Fibroblast of upper back skin (primary cell): Measurements from ENCODE around the gene ATP6V1F.
"Not testable (repeated sequence)": the region's sequence is repeated elsewhere in the genome, so short reads cannot be mapped to it uniquely, and the experiment has no call there.

Experiments used
- DNase-seq: peaks from one replicate; pipeline ENCODE4 v3.0.0-alpha.2; 2013

Gene ATP6V1F

GRCh38 chr7:128903621-128904361 lies 41.1 kb downstream of the ATP6V1F start:
- no peak for DNase-seq

GRCh38 chr7:128904381-128905197 lies 41.9 kb downstream of the ATP6V1F start:
- DNase-seq = peak; percentile 44

GRCh38 chr7:128906001-128906765 lies 43.5 kb downstream of the ATP6V1F start:
- DNase-seq = no peak

DNA sequence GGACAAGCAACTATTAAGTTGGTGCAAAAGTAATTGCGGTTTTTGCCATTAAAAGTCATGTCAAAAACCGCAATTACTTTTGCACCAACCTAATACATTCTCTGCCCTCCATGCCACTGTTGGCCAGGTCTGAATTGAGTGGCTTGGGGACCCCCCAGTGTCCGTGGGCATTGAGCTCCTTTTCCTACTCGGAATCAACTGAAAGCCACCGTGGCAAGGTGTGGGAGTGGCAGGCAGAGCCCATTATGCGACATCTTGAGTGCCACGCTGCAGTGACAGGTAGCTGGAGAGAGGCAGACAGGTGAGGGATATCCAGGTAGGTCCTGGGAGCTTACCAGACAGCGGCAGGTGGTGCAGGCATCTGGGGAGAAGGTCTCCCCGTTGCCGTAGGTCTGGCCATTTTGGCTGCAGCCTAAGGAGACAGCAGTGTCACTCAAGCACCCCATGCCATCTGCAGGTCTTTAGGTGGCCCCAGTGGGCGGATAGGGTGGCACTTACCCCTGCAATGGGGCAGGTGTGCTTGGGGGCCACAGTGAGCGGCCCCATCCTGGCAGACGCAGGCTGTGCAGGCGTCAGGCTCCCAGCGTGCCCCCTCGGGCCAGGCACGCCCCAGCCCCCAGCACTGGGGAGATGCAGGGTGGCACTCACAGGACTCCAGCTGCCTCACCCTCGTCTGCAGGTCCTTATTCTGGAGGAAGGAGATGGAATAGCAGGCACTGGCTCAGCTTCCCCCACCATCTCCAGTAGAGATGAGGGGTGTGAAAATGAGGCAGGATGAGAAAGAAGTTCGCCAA lies 44.3 kb downstream of the ATP6V1F start:
- DNase-seq = no peak

DNA sequence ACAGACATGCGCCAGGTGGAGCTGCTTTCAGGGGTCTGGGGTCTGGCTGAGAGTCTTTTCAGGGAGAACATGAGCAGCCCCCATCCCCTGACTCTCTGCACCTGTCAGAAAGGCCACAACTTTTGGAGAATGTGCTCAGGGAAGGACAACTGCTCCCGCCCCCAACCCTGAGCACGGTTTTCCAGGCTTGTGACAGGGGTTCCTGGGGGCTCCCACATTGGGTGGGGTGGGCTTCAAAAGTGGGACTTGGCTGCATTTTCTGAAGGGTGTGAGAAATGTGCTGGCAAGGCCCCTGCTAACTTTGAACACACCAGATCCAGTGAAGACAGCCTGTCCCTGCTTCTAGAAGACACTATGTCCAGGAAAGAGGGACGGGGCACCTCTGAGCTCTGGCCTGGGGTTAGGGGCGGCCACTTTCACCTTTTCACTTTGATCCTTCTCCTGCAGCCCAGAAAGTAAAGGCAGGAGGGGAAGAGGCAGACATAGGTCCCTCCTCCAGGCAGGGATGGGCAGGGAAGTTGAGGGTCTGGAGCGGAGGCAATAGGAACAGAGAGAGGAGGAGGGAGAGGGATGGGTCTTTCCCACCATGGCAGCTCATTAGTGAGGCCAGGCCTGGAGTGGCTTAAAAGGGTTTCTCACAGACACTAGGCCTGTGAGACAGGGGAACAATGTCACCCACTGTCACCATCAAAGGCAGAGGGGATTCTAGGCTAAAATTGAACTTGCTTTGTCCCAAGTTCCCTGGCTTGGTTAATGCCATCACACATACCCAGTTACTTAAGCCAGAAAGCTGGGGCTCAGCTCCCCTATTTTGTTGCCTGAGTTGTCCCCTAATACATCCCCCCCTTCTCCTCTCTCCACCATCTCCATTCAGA lies 46.3 kb downstream of the ATP6V1F start:
- no peak for DNase-seq

DNA sequence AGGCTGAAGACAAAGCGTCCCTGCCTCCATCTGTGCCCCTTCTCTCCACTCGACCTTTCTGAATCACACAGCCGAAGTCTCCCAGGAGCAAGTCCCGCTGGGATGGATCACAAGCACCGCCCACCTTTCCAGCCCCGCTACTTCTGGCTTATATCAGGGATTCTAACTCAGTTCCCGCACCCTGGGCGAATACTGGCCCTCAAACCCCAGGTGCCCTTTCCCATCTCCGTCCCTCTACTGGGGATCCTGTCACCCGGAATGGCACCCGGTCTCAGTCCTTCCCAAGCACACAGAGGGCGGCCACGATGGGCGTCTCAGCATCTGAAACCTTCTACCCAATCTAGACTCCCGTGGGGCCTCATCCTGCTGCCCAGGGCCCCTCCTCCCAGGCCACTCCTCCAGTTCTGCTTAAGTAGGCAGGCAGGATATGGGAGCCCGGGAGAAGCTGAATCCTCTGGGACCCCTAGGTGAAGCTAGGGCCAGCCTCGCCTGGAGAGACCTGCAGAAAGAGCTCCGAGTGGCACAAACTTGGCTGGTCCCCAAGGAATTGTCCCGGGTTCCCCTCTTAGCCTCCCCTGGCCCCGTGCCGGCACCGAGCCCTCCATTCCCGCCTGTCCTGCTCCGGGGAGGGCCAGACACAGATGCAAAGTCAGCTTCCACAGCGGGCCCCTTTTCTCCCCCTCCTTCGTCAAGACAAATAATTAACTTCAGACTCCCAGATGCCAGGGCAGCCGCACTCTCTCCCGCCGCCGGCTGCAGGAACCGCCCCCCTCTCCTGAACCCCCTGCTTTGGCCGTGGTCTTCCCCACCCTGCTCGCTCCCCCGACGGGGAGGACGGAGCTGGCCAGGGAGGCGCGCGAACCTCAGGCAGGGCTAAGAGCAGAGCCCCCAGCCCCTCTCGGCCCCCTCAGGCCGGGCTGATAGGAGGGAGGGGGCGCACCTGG lies 47.2 kb downstream of the ATP6V1F start:
- peak; percentile 31 for DNase-seq

GRCh38 chr7:128910569-128910945 lies 47.9 kb downstream of the ATP6V1F start, which contains the start of gene KCP:
Gene KCP (minus strand): TSS chr7:128910709. CDS start chr7:128910676, 33 bp downstream.
- DNase-seq = no peak

DNA sequence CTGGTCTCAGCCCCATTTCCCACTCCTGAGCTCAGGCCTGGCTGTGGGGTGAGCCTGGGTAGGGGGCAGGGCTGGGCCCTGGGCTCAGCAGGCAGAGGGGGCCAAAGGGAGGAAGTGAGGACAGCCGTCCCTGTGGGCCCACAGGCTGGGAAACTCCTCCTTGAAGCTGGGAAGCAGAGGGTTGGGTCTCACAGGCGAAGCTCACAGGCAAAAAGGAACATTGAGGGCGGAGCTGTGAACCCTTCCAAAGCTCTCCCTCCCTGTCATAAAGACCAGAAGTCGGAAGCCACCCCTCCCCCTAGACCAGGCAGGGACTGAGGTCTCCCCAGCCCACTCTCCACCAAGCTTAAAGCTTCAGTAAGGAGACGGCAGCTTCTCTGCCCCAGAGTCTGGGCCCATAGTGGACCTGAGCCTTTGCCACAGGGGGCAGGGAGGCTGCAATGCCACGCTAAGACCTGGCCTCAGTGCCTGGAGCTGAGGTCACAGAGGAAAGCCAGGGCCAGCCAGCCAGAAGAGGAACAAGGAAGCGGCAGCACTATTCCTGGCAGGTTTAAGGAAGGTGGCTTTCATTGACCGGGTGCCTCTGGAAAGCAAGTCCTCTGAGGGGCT lies 48.9 kb downstream of the ATP6V1F start:
- DNase-seq = no peak

DNA sequence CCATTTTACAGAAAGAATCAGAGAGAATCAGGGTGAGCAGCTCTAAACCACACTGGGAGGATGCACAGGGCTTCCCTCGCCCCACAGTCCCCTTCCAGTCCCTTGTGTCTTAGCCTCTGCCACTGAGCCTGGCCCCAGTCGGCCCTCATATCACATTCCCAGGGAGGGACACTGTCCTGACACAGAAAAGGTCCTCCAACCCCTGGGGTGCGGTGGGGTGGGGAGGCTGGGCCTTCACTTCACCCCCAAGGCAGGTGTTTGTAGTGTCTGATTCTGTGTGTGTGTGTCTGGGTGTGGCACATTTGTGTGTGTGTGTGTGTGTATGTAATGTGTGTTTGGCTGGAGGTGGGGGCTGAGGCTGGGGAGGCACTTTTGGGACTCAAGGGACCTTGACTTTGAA lies 49.6 kb downstream of the ATP6V1F start:
- DNase-seq = no peak

DNA sequence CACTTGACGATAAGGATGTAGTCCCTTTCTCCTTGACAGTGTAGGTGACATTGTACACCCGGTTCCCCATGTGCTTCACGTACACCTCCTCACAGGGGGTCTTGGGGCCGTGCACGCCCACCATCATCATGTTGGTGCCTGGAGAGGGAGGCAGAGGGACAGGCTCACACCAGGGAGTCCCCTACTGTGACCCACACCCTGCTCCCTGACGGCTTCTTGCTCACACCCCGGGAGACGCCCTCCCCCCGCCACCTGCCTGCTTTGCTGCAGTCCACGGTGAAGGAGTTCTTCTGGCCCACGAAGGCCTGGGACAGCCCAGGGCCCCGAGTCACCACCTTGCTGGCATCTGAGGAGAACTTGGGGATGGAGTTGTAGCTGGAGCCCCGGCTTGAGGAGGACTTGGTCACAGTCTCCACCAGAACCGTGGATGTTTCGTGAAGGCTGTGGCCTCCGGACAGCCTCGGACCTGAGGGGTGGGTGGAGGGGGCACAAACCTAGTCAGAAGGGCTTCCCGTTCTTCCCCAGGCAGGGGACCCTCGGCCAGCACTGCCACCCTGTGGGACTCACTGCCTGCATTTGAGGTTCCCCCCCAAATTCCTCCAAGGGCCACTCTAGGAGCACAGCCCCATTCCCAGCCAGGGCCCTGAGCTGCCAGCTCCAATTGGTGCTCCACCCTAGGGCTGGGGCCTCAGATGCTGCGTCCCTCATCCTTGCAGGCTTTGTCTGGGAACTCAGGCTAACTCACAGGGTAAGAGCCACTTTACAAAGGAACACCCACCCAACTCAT lies 50.2 kb downstream of the ATP6V1F start:
- DNase-seq = not testable (repeated sequence)

GRCh38 chr7:128913870-128914565 lies 51.4 kb downstream of the ATP6V1F start:
- DNase-seq = no peak

- DNase-seq = no peak
Measured at GRCh38 chr7:128914566-128915151, 52.0 kb downstream of the ATP6V1F start.

GRCh38 chr7:128915271-128915819 lies 52.7 kb downstream of the ATP6V1F start:
- no peak for DNase-seq
